BLaER1 treated with 17β-estradiol and CSF1 and Interleukin-3, amounts not matched to agents 10 nM and 100 nM (cell line): ENCODE measurements around the gene HENMT1.

ENCODE experiments used
- H3K27ac ChIP-seq, 11 experiments: shearing (Covaris generic); formaldehyde crosslinking; 2 replicates each; pipeline ENCODE4 v1.8.1; 2022
- H3K27me3 ChIP-seq, 11 experiments: shearing (Covaris generic); formaldehyde crosslinking; 2 replicates each; pipeline ENCODE4 v1.8.1; 2022
- H3K36me3 ChIP-seq, 11 experiments: shearing (Covaris generic); formaldehyde crosslinking; 2 replicates each; pipeline ENCODE4 v1.8.1; 2022
- H3K4me1 ChIP-seq, 10 experiments: shearing (Covaris generic); formaldehyde crosslinking; 2 replicates each; pipeline ENCODE4 v1.8.1; 2022
- H3K4me2 ChIP-seq, 11 experiments: shearing (Covaris generic); formaldehyde crosslinking; 2 replicates each; pipeline ENCODE4 v1.8.1; 2022
- H3K4me3 ChIP-seq, 10 experiments: shearing (Covaris generic); formaldehyde crosslinking; 2 replicates each; pipeline ENCODE4 v1.8.1; 2022
- H3K9ac ChIP-seq, 11 experiments: shearing (Covaris generic); formaldehyde crosslinking; 2 replicates each; pipeline ENCODE4 v1.8.1; 2022
- H3K9me3 ChIP-seq, 11 experiments: shearing (Covaris generic); formaldehyde crosslinking; replicated peaks in 1 of 11; 2 replicates each; pipeline ENCODE4 v1.8.1; 2022
- H4K20me1 ChIP-seq, 11 experiments: shearing (Covaris generic); formaldehyde crosslinking; 2 replicates each; pipeline ENCODE4 v1.8.1; 2022
- Cebpa-rat ChIP-seq, 11 experiments: shearing (Covaris generic); IDR thresholded peaks; 2 replicates each; pipeline ENCODE4 v1.8.1; 2022

The HENMT1 gene

DNA sequence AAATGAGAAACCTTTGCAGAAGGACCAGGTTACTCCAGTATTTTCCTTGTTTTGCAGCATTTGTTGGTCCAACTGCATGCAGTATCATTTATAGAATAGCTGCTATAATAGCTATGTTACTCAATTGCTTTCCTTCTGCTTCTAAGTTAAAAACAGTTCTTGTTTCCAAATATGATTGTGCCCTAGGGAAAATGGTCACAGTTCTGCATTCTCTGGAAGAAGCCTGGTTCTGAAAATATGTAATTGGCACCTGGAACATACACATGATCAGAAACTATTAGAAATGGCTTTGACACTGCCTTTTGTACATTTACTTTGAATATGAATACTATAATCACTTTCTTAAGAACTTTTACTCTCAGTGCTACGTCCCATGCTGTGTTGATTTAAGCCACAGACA, 33.6 kb downstream of the HENMT1 start:
- H3K4me3 ChIP-seq, result no peak overlapping the region
- H3K27ac ChIP-seq, result no peak overlapping the region; a peak in 2 of 22 replicates
- peak overlapping the region in 10 of 11 experiments; percentile 8 to 70 (median 40); a peak in 17 of 22 replicates for H3K4me2 ChIP-seq
- peaks cover 10 to 21% (median 16%) of the 10 kb centered on the region in 10 experiments; a peak in 18 of 20 replicates for H3K4me1 ChIP-seq
- H4K20me1 ChIP-seq, result peaks cover 0 to 27% (median 0%) of the 10 kb centered on the region in 11 experiments; a peak in 3 of 22 replicates
- no peaks in the 10 kb centered on the region for H3K9me3 ChIP-seq
- no peaks in the 10 kb centered on the region for H3K27me3 ChIP-seq
- TF ChIP-seq Cebpa-rat (IDR thresholded peaks at IDR 0.05), result no peak
- H3K36me3 ChIP-seq, result peaks cover 44 to 99% (median 68%) of the 10 kb centered on the region in 11 experiments
- no peak overlapping the region for H3K9ac ChIP-seq

GRCh38 chr1:108624069-108624468, 36.8 kb downstream of the HENMT1 start:
- H3K9ac ChIP-seq, result no peak overlapping the region
- H3K36me3 ChIP-seq, result peaks cover 38 to 98% (median 62%) of the 10 kb centered on the region in 11 experiments
- peaks cover 0 to 27% (median 0%) of the 10 kb centered on the region in 11 experiments; a peak in 3 of 22 replicates for H4K20me1 ChIP-seq
- no peak overlapping the region for H3K27ac ChIP-seq
- no peaks in the 10 kb centered on the region for H3K9me3 ChIP-seq
- no peaks in the 10 kb centered on the region for H3K27me3 ChIP-seq
- H3K4me1 ChIP-seq, result peaks cover 10 to 21% (median 16%) of the 10 kb centered on the region in 10 experiments; a peak in 18 of 20 replicates
- H3K4me3 ChIP-seq, result no peak overlapping the region
- TF ChIP-seq Cebpa-rat (IDR thresholded peaks at IDR 0.05), result no peak
- H3K4me2 ChIP-seq, result no peak overlapping the region

DNA sequence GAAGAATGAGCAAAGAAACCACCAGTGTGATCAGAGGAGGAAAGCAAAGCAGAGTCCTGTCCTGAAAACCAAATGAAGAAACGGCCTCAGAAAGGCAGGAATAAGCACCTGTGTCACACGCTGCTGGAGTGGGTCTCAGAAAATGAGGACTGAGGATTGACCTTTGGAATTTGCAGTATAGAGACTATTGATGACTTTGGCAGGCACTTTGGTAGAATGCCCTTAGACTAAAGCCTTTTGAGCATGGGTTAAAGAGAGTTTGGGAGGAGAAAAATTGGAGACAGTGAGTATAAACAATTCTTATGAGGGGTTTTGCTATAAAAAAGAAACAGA, 43.2 kb downstream of the HENMT1 start:
- H3K9me3 ChIP-seq, result no peaks in the 10 kb centered on the region
- H3K27me3 ChIP-seq, result no peaks in the 10 kb centered on the region
- H3K4me3 ChIP-seq, result no peak overlapping the region
- no peak overlapping the region for H3K4me2 ChIP-seq
- H4K20me1 ChIP-seq, result peaks cover 0 to 6% (median 0%) of the 10 kb centered on the region in 11 experiments; a peak in 1 of 22 replicates
- no peak overlapping the region for H3K27ac ChIP-seq
- H3K9ac ChIP-seq, result no peak overlapping the region
- H3K4me1 ChIP-seq, result no peaks in the 10 kb centered on the region
- TF ChIP-seq Cebpa-rat (IDR thresholded peaks at IDR 0.05), result no peak
- peaks cover 64 to 97% (median 83%) of the 10 kb centered on the region in 11 experiments for H3K36me3 ChIP-seq

GRCh38 chr1:108617008-108617723, 43.7 kb downstream of the HENMT1 start:
- H3K9me3 ChIP-seq, result no peaks in the 10 kb centered on the region
- H3K4me2 ChIP-seq, result no peak overlapping the region
- H3K4me3 ChIP-seq, result no peak overlapping the region
- no peaks in the 10 kb centered on the region for H3K4me1 ChIP-seq
- H3K9ac ChIP-seq, result no peak overlapping the region
- H3K27me3 ChIP-seq, result no peaks in the 10 kb centered on the region
- H3K36me3 ChIP-seq, result peaks cover 68 to 97% (median 86%) of the 10 kb centered on the region in 11 experiments
- no peak for TF ChIP-seq Cebpa-rat (IDR thresholded peaks at IDR 0.05)
- peaks cover 0 to 6% (median 0%) of the 10 kb centered on the region in 11 experiments; a peak in 2 of 22 replicates for H4K20me1 ChIP-seq
- H3K27ac ChIP-seq, result no peak overlapping the region

DNA sequence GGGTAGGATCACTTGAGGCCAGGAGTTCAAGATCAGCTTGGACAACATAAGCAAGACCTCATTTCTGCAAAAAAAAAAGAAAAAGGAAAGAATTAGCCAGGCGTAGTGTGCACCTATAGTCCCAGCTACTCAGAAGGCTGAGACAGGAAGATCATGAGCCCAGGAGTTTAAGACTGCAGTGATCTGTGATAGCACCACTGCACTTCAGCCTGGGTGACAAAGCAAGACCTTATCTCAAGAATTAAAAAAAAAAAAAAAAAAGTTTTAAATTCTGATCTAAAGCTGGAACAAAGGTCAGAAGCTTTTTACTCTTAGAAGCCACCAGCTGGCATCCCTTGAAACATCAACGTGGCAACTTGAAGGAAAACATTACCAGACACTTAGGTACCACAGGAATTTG, 45.3 kb downstream of the HENMT1 start:
- Histone ChIP-seq H3K27me3 (no peaks in the 10 kb centered on the region), H3K9ac (no peak overlapping the region), H3K9me3 (no peaks in the 10 kb centered on the region), H3K36me3 (peaks cover 63 to 97% (median 87%) of the 10 kb centered on the region in 11 experiments), H3K4me1 (no peaks in the 10 kb centered on the region), H3K4me3 (no peak overlapping the region), H3K4me2 (no peak overlapping the region), H3K27ac (no peak overlapping the region), H4K20me1 (peaks cover 0 to 11% (median 0%) of the 10 kb centered on the region in 11 experiments; a peak in 3 of 22 replicates)
- TF ChIP-seq Cebpa-rat (IDR thresholded peaks at IDR 0.05), result no peak

DNA sequence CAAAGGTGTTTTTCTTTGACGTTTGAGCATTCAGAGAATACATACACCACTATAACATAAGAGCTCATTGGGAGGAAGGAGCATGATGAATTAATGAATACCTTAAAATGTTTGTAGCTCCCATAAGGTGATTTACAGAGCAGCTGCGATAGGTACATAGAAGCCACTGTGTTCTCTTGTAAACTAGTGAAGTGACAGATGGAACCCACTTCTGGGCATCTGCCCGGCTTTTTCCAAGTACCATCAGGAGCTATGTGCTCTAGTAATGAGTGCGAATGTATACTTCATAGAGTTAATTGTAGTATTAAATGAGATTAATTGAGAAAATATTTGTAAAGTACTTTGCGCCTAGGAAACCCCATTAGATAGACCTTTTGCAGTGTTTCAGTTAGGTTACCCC, 48.4 kb downstream of the HENMT1 start:
- Histone ChIP-seq H3K9ac (no peak overlapping the region), H3K36me3 (peaks cover 77 to 100% (median 93%) of the 10 kb centered on the region in 11 experiments), H4K20me1 (peaks cover 0 to 28% (median 0%) of the 10 kb centered on the region in 11 experiments; a peak in 3 of 22 replicates), H3K4me1 (no peaks in the 10 kb centered on the region), H3K27ac (no peak overlapping the region), H3K9me3 (no peaks in the 10 kb centered on the region), H3K27me3 (no peaks in the 10 kb centered on the region), H3K4me3 (no peak overlapping the region), H3K4me2 (no peak overlapping the region)
- TF ChIP-seq Cebpa-rat (IDR thresholded peaks at IDR 0.05), result no peak

GRCh38 chr1:108611984-108612383, 48.9 kb downstream of the HENMT1 start:
- H3K9me3 ChIP-seq, result no peaks in the 10 kb centered on the region
- no peak overlapping the region for H3K4me3 ChIP-seq
- TF ChIP-seq Cebpa-rat (IDR thresholded peaks at IDR 0.05), result no peak
- no peaks in the 10 kb centered on the region for H3K4me1 ChIP-seq
- H3K27me3 ChIP-seq, result no peaks in the 10 kb centered on the region
- H4K20me1 ChIP-seq, result peaks cover 0 to 31% (median 0%) of the 10 kb centered on the region in 11 experiments; a peak in 3 of 22 replicates
- H3K27ac ChIP-seq, result no peak overlapping the region
- H3K36me3 ChIP-seq, result peaks cover 72 to 100% (median 93%) of the 10 kb centered on the region in 11 experiments
- H3K9ac ChIP-seq, result no peak overlapping the region
- no peak overlapping the region for H3K4me2 ChIP-seq

DNA sequence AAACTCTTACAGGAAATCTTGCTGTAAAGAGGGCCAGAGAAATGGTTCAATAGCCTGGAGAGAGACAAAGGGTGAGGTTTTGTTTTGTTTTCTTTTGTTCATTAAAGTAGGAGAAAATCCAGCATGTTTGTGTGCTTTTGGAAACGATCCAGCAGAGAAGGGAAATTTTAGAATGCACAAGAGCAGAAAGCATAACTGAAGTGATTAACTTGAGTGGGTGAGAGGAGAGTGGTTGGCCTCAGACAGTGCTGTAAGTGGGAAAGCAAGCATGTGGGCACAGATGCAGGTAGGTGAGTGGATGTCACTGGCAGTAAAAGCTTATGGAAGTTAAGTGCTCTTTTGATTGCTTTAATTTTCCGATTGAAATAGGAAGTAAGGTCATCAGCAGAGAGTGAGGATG, 50.8 kb downstream of the HENMT1 start:
- Histone ChIP-seq H4K20me1 (peaks cover 0 to 48% (median 0%) of the 10 kb centered on the region in 11 experiments; a peak in 3 of 22 replicates), H3K4me2 (no peak overlapping the region), H3K9ac (no peak overlapping the region), H3K36me3 (peaks cover 71 to 97% (median 87%) of the 10 kb centered on the region in 11 experiments), H3K9me3 (no peaks in the 10 kb centered on the region), H3K27me3 (no peaks in the 10 kb centered on the region), H3K4me3 (no peak overlapping the region), H3K4me1 (no peaks in the 10 kb centered on the region), H3K27ac (no peak overlapping the region)
- no peak for TF ChIP-seq Cebpa-rat (IDR thresholded peaks at IDR 0.05)

DNA sequence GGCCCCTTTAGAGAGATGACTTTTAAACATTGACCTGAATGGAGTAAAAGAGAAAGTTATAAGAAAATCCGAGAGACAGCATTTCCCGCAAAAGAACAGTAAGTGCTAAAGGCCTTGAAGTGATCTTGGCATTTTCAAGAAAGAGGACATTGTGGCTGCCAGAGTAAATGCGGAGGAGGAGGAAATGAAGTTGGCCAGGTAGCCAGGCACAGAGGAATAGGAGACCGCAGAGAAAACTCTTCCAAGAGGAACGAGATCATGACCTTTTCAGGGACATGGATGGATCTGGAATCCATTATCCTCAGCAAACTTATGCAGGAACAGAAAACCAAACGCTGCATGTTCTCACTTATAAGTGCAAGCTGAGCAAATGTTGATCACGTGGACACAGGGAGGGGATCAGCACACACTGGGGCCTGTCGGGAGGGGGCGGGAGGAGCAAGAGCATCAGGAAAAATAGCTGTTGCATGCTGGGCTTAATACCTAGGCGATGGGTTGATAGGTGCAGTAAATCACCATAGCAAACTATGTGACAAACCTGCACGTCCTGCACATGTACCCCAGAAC, 51.3 kb downstream of the HENMT1 start:
- Histone ChIP-seq H3K4me3 (no peak overlapping the region), H3K9me3 (no peaks in the 10 kb centered on the region), H3K4me1 (no peaks in the 10 kb centered on the region), H3K27ac (no peak overlapping the region), H3K27me3 (no peaks in the 10 kb centered on the region), H4K20me1 (peaks cover 0 to 53% (median 0%) of the 10 kb centered on the region in 11 experiments; a peak in 3 of 22 replicates), H3K36me3 (peaks cover 70 to 97% (median 84%) of the 10 kb centered on the region in 11 experiments), H3K9ac (no peak overlapping the region), H3K4me2 (no peak overlapping the region)
- no peak for TF ChIP-seq Cebpa-rat (IDR thresholded peaks at IDR 0.05)
